ENCODE measurements around the gene CFAP299. TPM values are rescaled to one million over a fixed set of nuclear protein-coding genes. Genes with fewer than 3 reads are reported as not detected.

Gene CFAP299
- total and polyA plus RNA-seq, 2 of the 8 experiments (the other 6 are each of a cell fraction or from before 2014, with no cell fraction given), result not detected

DNA sequence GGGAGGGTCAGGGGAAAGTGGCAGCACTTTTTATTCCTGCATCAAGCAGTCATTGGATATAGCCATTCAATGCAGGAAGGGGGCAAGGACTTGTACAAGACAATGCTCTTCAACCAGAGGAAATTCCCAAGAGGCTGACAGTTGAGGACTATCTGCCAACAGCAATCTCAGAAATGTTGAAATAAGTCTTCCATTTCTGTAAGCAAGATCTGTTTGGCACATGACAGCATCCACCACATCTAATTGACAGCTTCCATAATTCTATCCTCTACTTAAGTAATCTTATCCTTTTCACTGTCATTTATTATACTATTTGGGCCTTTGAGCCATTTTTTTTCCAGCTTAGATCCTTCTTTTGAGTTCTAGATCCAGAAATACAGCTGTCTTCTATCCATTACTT, 110.7 kb downstream of the CFAP299 start (continued):
- TF ChIP-seq, protein P1, sequence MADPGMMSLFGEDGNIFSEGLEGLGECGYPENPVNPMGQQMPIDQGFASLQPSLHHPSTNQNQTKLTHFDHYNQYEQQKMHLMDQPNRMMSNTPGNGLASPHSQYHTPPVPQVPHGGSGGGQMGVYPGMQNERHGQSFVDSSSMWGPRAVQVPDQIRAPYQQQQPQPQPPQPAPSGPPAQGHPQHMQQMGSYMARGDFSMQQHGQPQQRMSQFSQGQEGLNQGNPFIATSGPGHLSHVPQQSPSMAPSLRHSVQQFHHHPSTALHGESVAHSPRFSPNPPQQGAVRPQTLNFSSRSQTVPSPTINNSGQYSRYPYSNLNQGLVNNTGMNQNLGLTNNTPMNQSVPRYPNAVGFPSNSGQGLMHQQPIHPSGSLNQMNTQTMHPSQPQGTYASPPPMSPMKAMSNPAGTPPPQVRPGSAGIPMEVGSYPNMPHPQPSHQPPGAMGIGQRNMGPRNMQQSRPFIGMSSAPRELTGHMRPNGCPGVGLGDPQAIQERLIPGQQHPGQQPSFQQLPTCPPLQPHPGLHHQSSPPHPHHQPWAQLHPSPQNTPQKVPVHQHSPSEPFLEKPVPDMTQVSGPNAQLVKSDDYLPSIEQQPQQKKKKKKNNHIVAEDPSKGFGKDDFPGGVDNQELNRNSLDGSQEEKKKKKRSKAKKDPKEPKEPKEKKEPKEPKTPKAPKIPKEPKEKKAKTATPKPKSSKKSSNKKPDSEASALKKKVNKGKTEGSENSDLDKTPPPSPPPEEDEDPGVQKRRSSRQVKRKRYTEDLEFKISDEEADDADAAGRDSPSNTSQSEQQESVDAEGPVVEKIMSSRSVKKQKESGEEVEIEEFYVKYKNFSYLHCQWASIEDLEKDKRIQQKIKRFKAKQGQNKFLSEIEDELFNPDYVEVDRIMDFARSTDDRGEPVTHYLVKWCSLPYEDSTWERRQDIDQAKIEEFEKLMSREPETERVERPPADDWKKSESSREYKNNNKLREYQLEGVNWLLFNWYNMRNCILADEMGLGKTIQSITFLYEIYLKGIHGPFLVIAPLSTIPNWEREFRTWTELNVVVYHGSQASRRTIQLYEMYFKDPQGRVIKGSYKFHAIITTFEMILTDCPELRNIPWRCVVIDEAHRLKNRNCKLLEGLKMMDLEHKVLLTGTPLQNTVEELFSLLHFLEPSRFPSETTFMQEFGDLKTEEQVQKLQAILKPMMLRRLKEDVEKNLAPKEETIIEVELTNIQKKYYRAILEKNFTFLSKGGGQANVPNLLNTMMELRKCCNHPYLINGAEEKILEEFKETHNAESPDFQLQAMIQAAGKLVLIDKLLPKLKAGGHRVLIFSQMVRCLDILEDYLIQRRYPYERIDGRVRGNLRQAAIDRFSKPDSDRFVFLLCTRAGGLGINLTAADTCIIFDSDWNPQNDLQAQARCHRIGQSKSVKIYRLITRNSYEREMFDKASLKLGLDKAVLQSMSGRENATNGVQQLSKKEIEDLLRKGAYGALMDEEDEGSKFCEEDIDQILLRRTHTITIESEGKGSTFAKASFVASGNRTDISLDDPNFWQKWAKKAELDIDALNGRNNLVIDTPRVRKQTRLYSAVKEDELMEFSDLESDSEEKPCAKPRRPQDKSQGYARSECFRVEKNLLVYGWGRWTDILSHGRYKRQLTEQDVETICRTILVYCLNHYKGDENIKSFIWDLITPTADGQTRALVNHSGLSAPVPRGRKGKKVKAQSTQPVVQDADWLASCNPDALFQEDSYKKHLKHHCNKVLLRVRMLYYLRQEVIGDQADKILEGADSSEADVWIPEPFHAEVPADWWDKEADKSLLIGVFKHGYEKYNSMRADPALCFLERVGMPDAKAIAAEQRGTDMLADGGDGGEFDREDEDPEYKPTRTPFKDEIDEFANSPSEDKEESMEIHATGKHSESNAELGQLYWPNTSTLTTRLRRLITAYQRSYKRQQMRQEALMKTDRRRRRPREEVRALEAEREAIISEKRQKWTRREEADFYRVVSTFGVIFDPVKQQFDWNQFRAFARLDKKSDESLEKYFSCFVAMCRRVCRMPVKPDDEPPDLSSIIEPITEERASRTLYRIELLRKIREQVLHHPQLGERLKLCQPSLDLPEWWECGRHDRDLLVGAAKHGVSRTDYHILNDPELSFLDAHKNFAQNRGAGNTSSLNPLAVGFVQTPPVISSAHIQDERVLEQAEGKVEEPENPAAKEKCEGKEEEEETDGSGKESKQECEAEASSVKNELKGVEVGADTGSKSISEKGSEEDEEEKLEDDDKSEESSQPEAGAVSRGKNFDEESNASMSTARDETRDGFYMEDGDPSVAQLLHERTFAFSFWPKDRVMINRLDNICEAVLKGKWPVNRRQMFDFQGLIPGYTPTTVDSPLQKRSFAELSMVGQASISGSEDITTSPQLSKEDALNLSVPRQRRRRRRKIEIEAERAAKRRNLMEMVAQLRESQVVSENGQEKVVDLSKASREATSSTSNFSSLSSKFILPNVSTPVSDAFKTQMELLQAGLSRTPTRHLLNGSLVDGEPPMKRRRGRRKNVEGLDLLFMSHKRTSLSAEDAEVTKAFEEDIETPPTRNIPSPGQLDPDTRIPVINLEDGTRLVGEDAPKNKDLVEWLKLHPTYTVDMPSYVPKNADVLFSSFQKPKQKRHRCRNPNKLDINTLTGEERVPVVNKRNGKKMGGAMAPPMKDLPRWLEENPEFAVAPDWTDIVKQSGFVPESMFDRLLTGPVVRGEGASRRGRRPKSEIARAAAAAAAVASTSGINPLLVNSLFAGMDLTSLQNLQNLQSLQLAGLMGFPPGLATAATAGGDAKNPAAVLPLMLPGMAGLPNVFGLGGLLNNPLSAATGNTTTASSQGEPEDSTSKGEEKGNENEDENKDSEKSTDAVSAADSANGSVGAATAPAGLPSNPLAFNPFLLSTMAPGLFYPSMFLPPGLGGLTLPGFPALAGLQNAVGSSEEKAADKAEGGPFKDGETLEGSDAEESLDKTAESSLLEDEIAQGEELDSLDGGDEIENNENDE (IDR thresholded peaks at IDR 0.05; ENCODE audit: insufficient replicate concordance, low read length), result no peak
- TF ChIP-seq SP1 (IDR thresholded peaks at IDR 0.05; ENCODE audit: low read depth, low read length) (no peak), POLR2A (IDR thresholded peaks at IDR 0.05; ENCODE audit: control extremely low read depth in 1 of 2, low read depth in 2 of 2, low read length in 2 of 2) (no peak), HDAC2 (IDR thresholded peaks at IDR 0.05; ENCODE audit: borderline replicate concordance in 1 of 2, low read depth in 2 of 2, low read length in 2 of 2) (no peak), NANOG (IDR thresholded peaks at IDR 0.05; ENCODE audit: insufficient read depth, low read depth, low read length, poor library complexity, severe bottlenecking) (no peak), SRF (IDR thresholded peaks at IDR 0.05; ENCODE audit: low read depth, low read length) (no peak), E2F6 (IDR thresholded peaks at IDR 0.05) (no peak), TCF12 (IDR thresholded peaks at IDR 0.05; ENCODE audit: low read depth, low read length) (no peak), SP2 (IDR thresholded peaks at IDR 0.05; ENCODE audit: low read length) (no peak), TBP (IDR thresholded peaks at IDR 0.05; ENCODE audit: low read depth, low read length) (no peak), ASH2L (IDR thresholded peaks at IDR 0.05; ENCODE audit: low read length) (no peak)
